AG04450 (cell line): ENCODE results near the gene ULK1. TPM values are rescaled to one million over a fixed set of nuclear protein-coding genes. Genes with fewer than 3 reads are reported as not detected.

ENCODE experiments used
- CTCF ChIA-PET: fragments of 300-600, 350-600 bp; formaldehyde crosslinking; extraction: SDS; loops from one replicate; lab custom pipeline; 2022; ENCODE audit warnings: antibody characterized with exemption, inconsistent platforms; lab: Charles Lee
- POLR2A ChIA-PET: fragments of 350-600 bp; formaldehyde crosslinking; extraction: SDS; loops from one replicate; lab custom pipeline; 2021; ENCODE audit warnings: antibody characterized with exemption, inconsistent platforms; lab: Yijun Ruan, JAX
- DNase-seq: peaks from one replicate; pipeline ENCODE4 v3.0.0-alpha.2; 2011; ENCODE audit warnings: low read depth, low spot score
- H3K27ac ChIP-seq: one replicate; pipeline ENCODE4 v1.5.1; 2012; ENCODE audit warnings: low read depth, low read length, control low read depth
- H3K27me3 ChIP-seq: one replicate; pipeline ENCODE4 v1.6.0; 2012; ENCODE audit warnings: low read length; ENCODE audit not compliant: control insufficient read depth, insufficient read depth
- H3K4me3 ChIP-seq: 2 replicates; pipeline ENCODE4 v1.5.1; 2011; ENCODE audit warnings: mild to moderate bottlenecking, low read depth, low read length, control low read depth
- H3K9me3 ChIP-seq: 2 replicates; pipeline ENCODE4 v1.5.1; 2012; ENCODE audit warnings: low read length; ENCODE audit not compliant: control insufficient read depth, insufficient read depth
- CTCF ChIP-seq: IDR thresholded peaks from 2 replicates; pipeline ENCODE4 v1.5.1; 2011; ENCODE audit warnings: low read depth, low read length, control low read depth, inconsistent platforms
- polyA plus RNA-seq: library from polyadenylated mRNA; depleted of rRNA; stranded (reverse); fragments of >200 nt; gene quantifications from 2 replicates; pipeline ENCODE4 v1.2.3, GENCODE V29; 2011

The ULK1 gene
- polyA plus RNA-seq, 1 experiment = 4.6 TPM

GRCh38 chr12:131896811-131897270 is 2.4 kb downstream of the ULK1 start:
- Histone ChIP-seq H3K27me3 (no peaks in the 10 kb centered on the region), H3K27ac (peak overlapping the region; percentile 96), H3K9me3 (no peaks in the 10 kb centered on the region; the same call in 1 of the 2 replicates), H3K4me3 (peak overlapping the region; percentile 69)
- peak; percentile 52 for DNase-seq
- ChIA-PET POLR2A (interaction anchor here (0.5 to 1.4 kb wide), 5 partner anchors 14 to 68 kb away, joined by 4 to 7 read pairs (median 6); no protein-coding TSS in a partner anchor), CTCF (no interaction called here)
- no peak for TF ChIP-seq CTCF

- H3K9me3 ChIP-seq = no peaks in the 10 kb centered on the region; the same call in 1 of the 2 replicates
- H3K4me3 ChIP-seq = no peak overlapping the region
- TF ChIP-seq CTCF = no peak
- no peaks in the 10 kb centered on the region for H3K27me3 ChIP-seq
- no peak for DNase-seq
- H3K27ac ChIP-seq = peak overlapping the region; percentile 96
- ChIA-PET POLR2A (interaction anchor here (0.7 to 1.4 kb wide), 3 partner anchors 14 to 69 kb away, joined by 4 to 7 read pairs (median 6); no protein-coding TSS in a partner anchor), CTCF (no interaction called here)
These were observed 2.9 kb downstream of the ULK1 start for GRCh38 chr12:131897276-131897675.

DNA sequence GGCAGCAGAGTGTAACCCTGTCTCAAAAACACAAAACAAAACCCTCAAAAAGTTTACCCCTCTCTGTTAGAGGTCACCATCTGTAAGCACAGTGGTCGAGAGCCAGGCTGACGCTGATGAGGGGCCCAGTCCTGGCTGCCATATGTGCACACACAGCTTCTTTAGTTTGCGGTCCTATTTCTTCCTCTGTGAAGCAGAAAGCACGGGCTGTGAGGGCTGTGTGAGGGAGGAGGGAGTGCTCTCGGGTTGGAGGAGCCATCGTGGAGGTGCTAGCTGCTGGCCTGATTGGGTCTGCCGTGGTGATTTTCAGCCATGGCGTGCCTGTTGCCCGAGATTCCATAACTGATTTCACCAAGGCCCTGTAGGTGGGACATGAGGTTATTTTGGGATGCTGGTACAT is 3.5 kb downstream of the ULK1 start:
- no peak for DNase-seq
- Histone ChIP-seq H3K27ac (no peak overlapping the region), H3K9me3 (no peaks in the 10 kb centered on the region; the same call in 1 of the 2 replicates), H3K4me3 (no peak overlapping the region), H3K27me3 (no peaks in the 10 kb centered on the region)
- POLR2A ChIA-PET = no interaction called here
- CTCF ChIA-PET = no interaction called here
- TF ChIP-seq CTCF = no peak

- DNase-seq = no peak
- Histone ChIP-seq H3K27me3 (no peaks in the 10 kb centered on the region), H3K9me3 (no peaks in the 10 kb centered on the region; the same call in 1 of the 2 replicates), H3K27ac (no peak overlapping the region), H3K4me3 (no peak overlapping the region)
- ChIA-PET POLR2A (no interaction called here), CTCF (no interaction called here)
- no peak for TF ChIP-seq CTCF
These were observed 6.0 kb downstream of the ULK1 start for GRCh38 chr12:131900397-131900796.

DNA sequence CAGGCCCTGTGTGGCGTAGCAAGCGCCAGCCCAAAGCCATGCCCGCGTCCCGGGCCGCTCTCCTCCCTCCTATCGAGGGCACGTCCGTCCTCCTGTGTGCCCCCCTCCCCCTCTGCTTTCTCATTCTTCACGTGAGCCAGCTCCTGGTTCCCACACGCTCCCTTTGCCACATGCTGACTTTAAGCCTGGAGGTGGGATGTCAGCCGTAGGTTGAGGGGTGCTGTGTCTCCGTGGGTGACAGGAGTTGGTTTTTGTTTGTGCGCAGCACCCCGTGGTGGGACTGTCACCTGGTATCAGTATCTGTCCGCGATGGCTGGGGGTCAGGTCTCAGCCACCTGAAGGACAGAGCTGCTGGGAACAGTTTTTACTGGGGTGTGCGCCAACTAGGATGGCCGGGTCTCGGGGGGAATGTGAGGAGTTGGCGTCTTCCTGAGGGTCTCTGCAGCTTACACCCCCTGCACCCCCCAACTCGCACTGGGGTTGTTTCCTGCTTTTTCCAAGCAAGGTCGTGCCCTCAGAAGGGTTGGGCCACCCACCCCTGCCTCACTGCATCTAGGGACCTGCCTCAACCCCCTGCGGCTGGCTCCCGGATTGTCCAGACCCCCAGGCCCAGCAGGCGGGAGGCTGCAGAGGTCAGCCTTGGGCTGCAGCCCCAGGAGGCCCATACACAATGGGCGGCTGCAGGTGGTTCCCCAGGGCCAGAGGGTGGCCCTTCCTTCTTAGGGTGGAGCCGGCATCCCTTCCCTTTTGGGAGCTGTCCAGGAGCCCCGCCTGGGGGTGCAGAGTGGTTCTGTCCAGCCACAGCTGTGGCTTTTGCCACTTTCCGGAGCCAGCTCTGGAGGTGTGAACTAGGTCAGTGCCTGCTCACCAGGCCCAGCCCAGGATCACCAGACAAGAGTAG is 7.3 kb downstream of the ULK1 start:
- H3K27ac ChIP-seq = no peak overlapping the region
- POLR2A ChIA-PET = interaction anchor here (0.6 kb wide), 1 partner anchor 44 kb away, joined by 4 read pairs; no protein-coding TSS in a partner anchor
- H3K27me3 ChIP-seq = no peaks in the 10 kb centered on the region
- no peak for DNase-seq
- H3K9me3 ChIP-seq = no peaks in the 10 kb centered on the region
- CTCF ChIA-PET = no interaction called here
- H3K4me3 ChIP-seq = no peak overlapping the region
- no peak for TF ChIP-seq CTCF
